Measurements from ENCODE around the gene MCF2L2. TPM values are rescaled to one million over a fixed set of nuclear protein-coding genes. Genes with fewer than 3 reads are reported as not detected.

Gene MCF2L2
- total and polyA plus RNA-seq, 10 donors = 0.46 to 37.7 (median 17.6) TPM

DNA sequence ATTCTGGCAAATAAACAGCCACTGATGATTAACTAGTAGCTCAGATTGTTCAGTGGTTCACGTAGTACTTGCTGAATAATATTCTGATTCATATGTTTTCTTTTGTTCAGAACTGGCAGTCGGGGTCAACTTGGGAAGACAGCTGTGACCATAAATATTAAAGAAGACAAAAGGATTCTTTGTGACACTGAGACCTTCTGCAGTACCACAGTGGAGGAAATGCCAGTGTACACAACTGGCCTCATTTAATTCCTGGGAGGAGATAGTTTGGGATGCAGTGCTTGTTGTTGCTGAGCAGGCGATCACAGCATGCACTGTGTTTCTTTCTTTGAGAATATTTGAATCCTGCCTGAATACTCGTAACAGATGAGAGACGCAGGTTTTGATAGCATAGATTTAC, 26.7 kb upstream of the MCF2L2 start:
- intact Hi-C loops (cut with DNase I; ENCODE audit: low total_unique reads) = no loop called here
- 85 to 92% (median 90%) methylated on average over 5 of the region's 5 CpGs for WGBS, 5 donors

GRCh38 chr3:183454064-183454463, 25.6 kb upstream of the MCF2L2 start:
- Histone ChIP-seq H3K4me1 (peaks cover 0 to 13% (median 6%) of the 10 kb centered on the region in 6 donors), H3K9me3 (no peaks in the 10 kb centered on the region), H3K4me3 (no peak overlapping the region), H3K27ac (no peak overlapping the region), H3K27me3 (replicated peaks in 1 of 7) (no peaks in the 10 kb centered on the region), H3K36me3 (peaks cover 0 to 52% (median 24%) of the 10 kb centered on the region in 6 donors)
- TF ChIP-seq POLR2A (IDR thresholded peaks at IDR 0.05) = no peak
- TF ChIP-seq, protein P1, sequence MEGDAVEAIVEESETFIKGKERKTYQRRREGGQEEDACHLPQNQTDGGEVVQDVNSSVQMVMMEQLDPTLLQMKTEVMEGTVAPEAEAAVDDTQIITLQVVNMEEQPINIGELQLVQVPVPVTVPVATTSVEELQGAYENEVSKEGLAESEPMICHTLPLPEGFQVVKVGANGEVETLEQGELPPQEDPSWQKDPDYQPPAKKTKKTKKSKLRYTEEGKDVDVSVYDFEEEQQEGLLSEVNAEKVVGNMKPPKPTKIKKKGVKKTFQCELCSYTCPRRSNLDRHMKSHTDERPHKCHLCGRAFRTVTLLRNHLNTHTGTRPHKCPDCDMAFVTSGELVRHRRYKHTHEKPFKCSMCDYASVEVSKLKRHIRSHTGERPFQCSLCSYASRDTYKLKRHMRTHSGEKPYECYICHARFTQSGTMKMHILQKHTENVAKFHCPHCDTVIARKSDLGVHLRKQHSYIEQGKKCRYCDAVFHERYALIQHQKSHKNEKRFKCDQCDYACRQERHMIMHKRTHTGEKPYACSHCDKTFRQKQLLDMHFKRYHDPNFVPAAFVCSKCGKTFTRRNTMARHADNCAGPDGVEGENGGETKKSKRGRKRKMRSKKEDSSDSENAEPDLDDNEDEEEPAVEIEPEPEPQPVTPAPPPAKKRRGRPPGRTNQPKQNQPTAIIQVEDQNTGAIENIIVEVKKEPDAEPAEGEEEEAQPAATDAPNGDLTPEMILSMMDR (IDR thresholded peaks at IDR 0.05 in 8 of 11, conservative IDR thresholded peaks at IDR 0.05 in 3 of 11) = no peak
- TF ChIP-seq POLR2AphosphoS5 (IDR thresholded peaks at IDR 0.05) = no peak
- no peak for DNase-seq
- WGBS, 5 donors = 88 to 100% (median 90%) methylated on average over 4 of the region's 4 CpGs
- intact Hi-C loops (cut with DNase I; ENCODE audit: low total_unique reads) = no loop called here

More for the DNA sequence above, 26.7 kb upstream of the MCF2L2 start:
- TF ChIP-seq POLR2A (IDR thresholded peaks at IDR 0.05) = no peak
- TF ChIP-seq POLR2AphosphoS5 (IDR thresholded peaks at IDR 0.05) = no peak
- TF ChIP-seq, protein P1 (IDR thresholded peaks at IDR 0.05 in 8 of 11, conservative IDR thresholded peaks at IDR 0.05 in 3 of 11) = no peak
- Histone ChIP-seq H3K4me3 (no peak overlapping the region), H3K27me3 (replicated peaks in 1 of 7) (no peaks in the 10 kb centered on the region), H3K36me3 (peaks cover 0 to 52% (median 24%) of the 10 kb centered on the region in 6 donors), H3K27ac (no peak overlapping the region), H3K9me3 (peaks cover 0 to 4% (median 0%) of the 10 kb centered on the region in 8 donors), H3K4me1 (peaks cover 0 to 2% (median 0%) of the 10 kb centered on the region in 6 donors)
- DNase-seq = no peak

GRCh38 chr3:183449791-183450190, 21.4 kb upstream of the MCF2L2 start:
- H3K27me3 ChIP-seq (replicated peaks in 1 of 7) = no peaks in the 10 kb centered on the region
- peaks cover 4 to 32% (median 23%) of the 10 kb centered on the region in 6 donors for H3K4me1 ChIP-seq
- peak overlapping the region in 6 of 8 donors; percentile 17 to 85 (median 33) for H3K27ac ChIP-seq
- 73 to 100% (median 79%) methylated on average over 1 of the region's 1 CpG for WGBS, 5 donors
- H3K4me3 ChIP-seq = peak overlapping the region in 3 of 8 donors; percentile 7 to 39 (median 9)
- no peak for DNase-seq
- TF ChIP-seq, protein P1 (IDR thresholded peaks at IDR 0.05 in 8 of 11, conservative IDR thresholded peaks at IDR 0.05 in 3 of 11) = no peak
- TF ChIP-seq POLR2AphosphoS5 (IDR thresholded peaks at IDR 0.05) (no peak), POLR2A (IDR thresholded peaks at IDR 0.05) (no peak)
- peaks cover 0 to 3% (median 0%) of the 10 kb centered on the region in 8 donors for H3K9me3 ChIP-seq
- intact Hi-C loops (cut with DNase I; ENCODE audit: low total_unique reads) = no loop called here
- H3K36me3 ChIP-seq = peaks cover 0 to 31% (median 20%) of the 10 kb centered on the region in 6 donors

- no peak for DNase-seq
- peak overlapping the region in 3 of 8 donors; percentile 7 to 39 (median 9) for H3K4me3 ChIP-seq
- H3K27ac ChIP-seq = peak overlapping the region in 6 of 8 donors; percentile 17 to 85 (median 33)
These were observed 21.0 kb upstream of the MCF2L2 start for GRCh38 chr3:183449391-183449790.

More at GRCh38 chr3:183449391-183449790, 21.0 kb upstream of the MCF2L2 start:
- Histone ChIP-seq H3K36me3 (peaks cover 0 to 27% (median 18%) of the 10 kb centered on the region in 6 donors), H3K4me1 (peaks cover 4 to 32% (median 23%) of the 10 kb centered on the region in 6 donors), H3K27me3 (replicated peaks in 1 of 7) (no peaks in the 10 kb centered on the region), H3K9me3 (peaks cover 0 to 7% (median 4%) of the 10 kb centered on the region in 8 donors)
- WGBS, 5 donors = 26 to 35% (median 32%) methylated on average over 4 of the region's 4 CpGs
- intact Hi-C loops (cut with DNase I; ENCODE audit: low total_unique reads) = no loop called here
- TF ChIP-seq POLR2AphosphoS5 (IDR thresholded peaks at IDR 0.05) (no peak), POLR2A (IDR thresholded peaks at IDR 0.05) (no peak)
- TF ChIP-seq, protein P1 (IDR thresholded peaks at IDR 0.05 in 8 of 11, conservative IDR thresholded peaks at IDR 0.05 in 3 of 11) = no peak

All from spleen (tissue), 11 donors.